Right lung (tissue), 5 donors: Measurements from ENCODE around the gene LRRC37A3. TPM values are rescaled to one million over a fixed set of nuclear protein-coding genes. Genes with fewer than 3 reads are reported as not detected.
"Not testable (repeated sequence)": the region's sequence is repeated elsewhere in the genome, so short reads cannot be mapped to it uniquely, and the experiment has no call there.

ENCODE experiments used
- DNase-seq, 2 donors: peaks; one replicate each; pipeline ENCODE4 v3.0.0-alpha.2; 2013
- polyA plus RNA-seq, 5 donors: library from polyadenylated mRNA; unstranded; fragments of 120-200 nt; gene quantifications; one replicate each; pipeline versions ENCODE4 v1.2.1 to v1.2.3, GENCODE V29; 2013; ENCODE audit warnings: inconsistent platforms in 1 of 5, low replicate concordance in 1 of 5; ENCODE audit not compliant: insufficient read length in 5 of 5, insufficient read depth in 1 of 5

The LRRC37A3 gene
- polyA plus RNA-seq, 5 donors: 16.5 to 41.9 (median 27.7) TPM

- DNase-seq: not testable (repeated sequence)
These were observed 82.7 kb downstream of the LRRC37A3 start for GRCh38 chr17:64836623-64837017.

GRCh38 chr17:64834060-64834459 is 85.2 kb downstream of the LRRC37A3 start:
- DNase-seq: not testable (repeated sequence)

GRCh38 chr17:64830631-64831040 is 88.6 kb downstream of the LRRC37A3 start:
- DNase-seq: not testable (repeated sequence)

GRCh38 chr17:64829824-64830630 is 89.3 kb downstream of the LRRC37A3 start:
- not testable (repeated sequence) for DNase-seq

- not testable (repeated sequence) for DNase-seq
These were observed 90.2 kb downstream of the LRRC37A3 start for GRCh38 chr17:64829068-64829467.

- DNase-seq: not testable (repeated sequence)
These were observed 100.4 kb downstream of the LRRC37A3 start for GRCh38 chr17:64818904-64819303.

GRCh38 chr17:64815833-64816198 is 103.5 kb downstream of the LRRC37A3 start:
- not testable (repeated sequence) for DNase-seq

GRCh38 chr17:64814993-64815832 is 104.1 kb downstream of the LRRC37A3 start:
- DNase-seq: not testable (repeated sequence)

GRCh38 chr17:64808178-64808977 is 110.9 kb downstream of the LRRC37A3 start:
- DNase-seq: peak; percentile 16 to 19

Other genes starting within 250 kb of the LRRC37A3 start
- gene GNA13, start 137.3 kb upstream of the LRRC37A3 start, polyA plus RNA-seq: 10 to 100 TPM; 46.3 to 67.8 (median 60.1) TPM
- 10 to 100 TPM; 11.0 to 17.0 (median 14.3) TPM for gene RGS9, start 217.9 kb upstream of the LRRC37A3 start, polyA plus RNA-seq